NCI-H187 treated with DMSO at 0.1 percent for 48 hours (cell line): ENCODE results near the gene CRAT.

ENCODE experiments used
- DNase-seq: peaks from one replicate; lab custom pipeline; 2025; lab: John Stamatoyannopoulos, UW

The CRAT gene

DNA sequence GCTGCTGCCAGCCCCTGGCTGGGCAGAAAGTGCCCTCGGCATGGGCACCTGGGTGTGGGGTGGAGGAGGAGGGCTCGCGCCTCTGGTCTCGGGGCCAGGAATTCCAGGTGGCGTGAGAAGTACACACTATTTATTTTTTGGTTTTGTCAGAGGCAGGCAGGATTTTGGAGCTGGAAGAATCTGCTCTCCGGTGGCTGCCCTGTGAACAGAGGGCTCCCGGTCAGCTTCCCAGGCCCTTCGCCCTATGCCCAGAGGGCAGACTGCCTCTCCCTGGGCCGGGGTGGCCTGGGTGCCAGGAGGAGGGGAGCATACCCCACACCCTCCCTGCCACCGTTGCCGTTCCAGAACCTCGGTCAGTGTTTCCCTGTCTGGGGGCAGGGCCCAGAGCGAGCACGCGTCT lies 21.3 kb downstream of the CRAT start:
- DNase-seq, result no peak

- DNase-seq, result no peak
These were observed 26.5 kb downstream of the CRAT start for GRCh38 chr9:129084087-129084486.

DNA sequence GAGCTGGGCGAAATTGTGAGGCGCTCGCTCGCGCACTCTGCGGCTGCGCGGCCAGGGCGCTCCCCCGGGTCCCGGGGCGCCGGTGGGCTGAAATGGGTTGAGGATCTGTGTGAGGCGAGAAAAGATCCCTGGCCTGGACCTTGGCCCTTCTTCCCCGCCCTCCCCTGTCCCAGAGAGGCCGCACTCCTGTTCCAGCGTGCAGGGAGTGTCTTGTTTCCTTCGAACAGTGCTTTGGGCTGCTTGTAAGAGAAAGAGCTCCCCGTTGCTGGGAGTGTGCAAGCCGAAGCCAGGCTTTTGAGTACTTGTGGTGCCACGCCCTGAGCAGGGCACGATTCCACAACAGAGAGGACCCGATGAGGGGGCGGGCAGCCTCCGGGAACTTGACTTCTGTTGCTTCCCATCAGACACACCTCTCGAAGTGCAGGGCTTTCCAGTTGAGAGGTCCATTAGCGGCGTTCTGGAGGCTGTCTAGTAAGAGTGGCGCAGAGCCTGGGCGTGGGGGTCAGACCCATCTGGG lies 29.1 kb downstream of the CRAT start:
- no peak for DNase-seq

DNA sequence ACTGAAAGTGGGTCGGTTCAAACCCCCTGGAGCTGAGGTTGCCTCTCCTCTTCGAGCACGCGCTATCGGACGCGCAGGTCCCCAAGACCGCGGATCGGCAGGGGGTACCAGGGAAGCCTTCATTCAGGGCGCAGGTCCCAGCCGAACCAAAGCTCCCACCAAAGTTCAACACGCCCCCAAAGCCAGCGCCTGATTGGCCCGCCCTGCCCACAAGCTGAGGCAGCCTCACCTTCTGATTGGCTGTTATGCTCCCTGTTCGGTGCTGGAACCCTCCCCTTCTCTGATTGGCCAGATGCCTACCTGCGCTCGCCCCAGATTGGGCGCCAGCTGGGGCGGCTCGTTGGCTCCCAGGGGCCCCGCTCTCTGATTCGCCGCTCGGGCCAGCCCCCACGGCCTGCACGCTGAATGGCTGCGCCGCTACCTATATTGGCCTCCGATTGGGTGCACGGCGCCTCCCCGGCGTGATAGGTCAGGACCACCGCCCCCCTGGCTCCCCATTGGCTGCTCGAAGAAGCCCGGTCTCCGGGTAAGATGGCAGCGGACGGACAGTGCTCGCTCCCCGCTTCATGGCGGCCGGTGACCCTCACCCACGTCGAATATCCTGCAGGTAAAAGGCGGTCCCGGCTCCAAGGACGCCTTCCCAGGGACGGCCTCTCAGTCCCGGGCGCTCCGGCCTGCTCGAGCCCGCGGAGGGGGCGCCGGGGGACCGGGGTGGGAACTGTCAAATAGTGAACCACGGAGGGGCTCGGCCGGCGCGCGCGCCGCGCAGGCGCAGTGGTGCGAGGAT lies 29.8 kb downstream of the CRAT start, which contains the start of gene DOLPP1:
DOLPP1 (plus strand) TSS at position 511 of the 787 bp plus-strand sequence; CDS start at position 532, 21 bp downstream.
- DNase-seq, result peak; percentile 74

DNA sequence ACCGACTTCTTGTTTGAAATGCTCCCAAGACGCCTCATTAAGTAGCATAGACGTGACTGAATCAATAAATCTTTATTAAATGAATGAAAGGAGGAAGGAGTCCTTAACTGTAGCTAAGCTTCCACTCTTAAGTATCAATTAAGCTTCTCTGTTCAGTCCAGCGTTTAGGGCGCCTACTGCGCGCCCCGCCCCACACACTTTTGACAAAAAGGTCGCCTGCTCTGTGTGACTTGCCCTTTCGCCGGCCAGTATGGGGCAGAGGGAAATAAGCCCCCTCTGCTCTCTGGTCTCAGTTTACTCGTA lies 30.3 kb downstream of the CRAT start:
- no peak for DNase-seq

DNA sequence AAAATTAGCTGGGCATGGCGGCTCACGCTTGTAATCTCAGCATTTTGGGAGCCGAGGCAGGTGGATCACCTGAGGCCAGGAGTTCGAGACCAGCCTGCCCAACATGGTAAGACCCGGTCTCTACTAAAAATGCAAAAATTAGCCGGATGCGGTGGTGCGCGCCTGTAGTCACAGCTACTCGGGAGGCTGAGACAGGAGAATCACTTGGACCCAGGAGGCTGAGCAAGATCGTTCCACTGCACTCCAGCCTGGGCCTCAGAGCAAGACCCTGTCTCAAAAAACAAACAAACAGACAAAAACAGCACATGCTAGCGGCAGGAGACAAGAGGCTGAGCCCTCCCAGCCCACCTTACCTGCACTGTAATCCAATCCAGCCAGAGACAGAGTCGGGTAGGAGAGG lies 30.8 kb downstream of the CRAT start:
- DNase-seq, result no peak

DNA sequence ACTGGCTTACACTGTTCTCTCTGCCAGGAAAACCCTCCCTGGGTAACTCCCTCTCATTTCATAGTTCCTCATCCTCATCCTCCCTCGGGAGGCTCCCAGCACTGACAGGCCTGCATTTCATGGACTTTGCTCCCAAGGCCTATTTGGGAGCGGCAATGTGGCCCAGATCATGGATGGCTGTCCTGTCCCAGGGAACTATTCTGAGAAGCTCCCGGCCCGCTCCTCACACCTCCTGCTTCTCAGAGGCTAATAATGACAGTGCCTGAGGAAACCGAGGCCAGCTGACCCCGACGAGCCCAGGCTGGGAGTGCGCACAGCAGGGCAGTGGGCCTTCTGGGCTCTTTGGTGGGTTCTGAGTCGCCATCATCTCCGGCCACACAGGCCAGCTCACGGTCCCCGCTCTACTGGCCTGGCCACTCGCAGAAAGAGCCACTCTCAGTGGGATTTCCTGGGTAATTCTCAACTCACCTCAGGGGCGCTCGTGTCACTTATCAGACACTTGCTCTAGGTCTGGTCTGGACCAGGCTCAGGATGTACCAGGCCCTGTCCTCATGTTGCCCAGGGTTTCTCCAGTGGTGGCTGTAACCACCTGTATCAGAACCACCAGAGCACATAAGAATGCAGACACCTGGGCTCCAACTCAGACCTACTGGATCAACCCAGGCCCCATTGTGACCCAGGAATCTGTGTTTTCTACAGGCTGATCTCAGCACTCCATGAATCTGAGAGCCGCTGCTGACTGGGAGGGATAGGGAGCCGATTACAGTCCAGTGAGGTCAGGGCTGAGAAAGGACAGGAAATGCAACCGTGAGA lies 31.7 kb downstream of the CRAT start:
- DNase-seq, result no peak

DNA sequence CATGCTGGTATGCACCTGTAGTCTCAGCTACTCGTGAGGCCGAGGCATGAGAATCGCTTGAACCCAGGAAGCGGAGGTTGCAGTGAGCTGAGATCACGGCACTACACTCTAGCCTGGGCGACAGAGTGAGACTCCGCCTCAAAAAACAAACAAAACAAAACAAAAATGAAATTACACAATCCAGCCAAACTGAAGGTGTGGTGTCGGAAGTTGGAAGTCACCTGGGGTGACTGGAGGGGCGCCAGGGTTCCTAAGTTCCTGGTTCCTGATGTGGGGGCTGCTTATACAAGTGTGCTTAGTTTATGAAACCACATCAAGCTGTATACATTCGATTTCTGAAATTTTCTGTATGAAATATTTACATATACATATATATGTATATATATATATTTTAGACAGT lies 33.4 kb downstream of the CRAT start:
- DNase-seq, result no peak

DNA sequence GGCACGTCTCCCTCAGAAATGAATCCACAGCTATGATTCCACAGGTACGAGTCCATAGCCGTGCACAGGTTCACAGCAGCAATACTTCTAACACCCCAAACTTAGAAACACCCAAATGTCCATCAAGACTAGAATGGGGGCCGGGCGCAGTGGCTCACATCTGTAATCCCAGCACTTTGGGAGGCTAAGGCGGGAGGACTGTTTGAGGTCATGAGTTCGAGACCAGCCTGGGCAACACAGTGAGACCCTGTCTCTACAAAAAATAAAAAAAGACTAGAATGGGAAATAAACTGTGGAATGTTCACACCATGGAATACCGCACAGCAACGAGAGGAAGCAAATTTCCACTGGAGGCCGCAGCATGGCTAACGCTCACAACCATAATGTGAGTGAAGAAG lies 34.0 kb downstream of the CRAT start:
- DNase-seq, result no peak

DNA sequence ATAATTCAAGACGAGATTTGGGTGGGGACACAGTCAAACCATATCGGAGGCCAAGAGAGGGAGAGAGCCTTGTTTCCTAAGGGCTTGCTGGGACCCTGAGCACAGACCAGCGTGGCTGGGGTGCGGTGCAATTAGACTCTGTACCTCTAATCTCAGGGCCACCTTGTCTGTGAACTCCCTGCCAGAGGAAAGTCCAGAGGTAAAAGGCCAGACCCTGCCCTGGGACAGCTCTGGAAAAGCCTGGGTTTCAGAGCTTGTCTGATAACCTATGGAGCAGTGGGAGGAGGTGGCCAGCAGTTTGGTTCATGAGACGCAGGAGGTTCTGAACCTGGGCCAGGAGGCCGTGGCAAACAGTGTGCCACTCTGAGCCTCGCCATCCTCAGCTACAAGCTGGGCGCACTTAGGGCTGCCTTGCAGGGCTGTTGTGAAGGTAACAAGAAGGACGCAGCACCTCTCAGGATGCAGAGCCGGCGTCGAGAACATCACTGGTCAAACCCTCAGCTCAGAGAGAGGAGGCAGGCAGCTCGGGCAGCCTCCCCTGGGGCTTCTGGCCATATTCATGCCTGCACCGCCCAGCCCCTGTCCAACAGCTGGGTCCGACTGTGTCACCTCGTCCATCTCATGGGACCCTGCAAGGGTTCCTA lies 34.5 kb downstream of the CRAT start:
- DNase-seq, result no peak

GRCh38 chr9:129074106-129074505 lies 36.5 kb downstream of the CRAT start:
- DNase-seq, result no peak

DNA sequence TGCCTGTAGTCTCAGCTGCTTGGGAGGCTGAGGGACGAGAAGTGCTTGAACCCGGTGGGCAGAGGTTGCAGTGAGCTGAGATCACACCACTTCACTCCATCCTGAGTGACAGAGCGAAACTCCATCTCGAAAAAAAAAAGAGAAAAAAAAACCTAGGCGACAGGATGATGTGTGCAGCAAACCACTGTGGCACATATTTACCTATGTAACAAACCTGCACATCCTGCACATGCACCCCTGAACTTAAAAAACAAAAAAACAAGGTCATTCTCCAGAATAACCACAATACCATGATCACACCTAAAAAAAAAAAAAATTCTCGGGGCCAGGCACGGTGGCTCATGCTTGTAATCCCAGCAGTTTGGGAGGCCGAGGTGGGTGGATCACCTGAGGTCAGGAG lies 37.2 kb downstream of the CRAT start:
- no peak for DNase-seq

GRCh38 chr9:129072171-129072570 lies 38.4 kb downstream of the CRAT start:
- no peak for DNase-seq

DNA sequence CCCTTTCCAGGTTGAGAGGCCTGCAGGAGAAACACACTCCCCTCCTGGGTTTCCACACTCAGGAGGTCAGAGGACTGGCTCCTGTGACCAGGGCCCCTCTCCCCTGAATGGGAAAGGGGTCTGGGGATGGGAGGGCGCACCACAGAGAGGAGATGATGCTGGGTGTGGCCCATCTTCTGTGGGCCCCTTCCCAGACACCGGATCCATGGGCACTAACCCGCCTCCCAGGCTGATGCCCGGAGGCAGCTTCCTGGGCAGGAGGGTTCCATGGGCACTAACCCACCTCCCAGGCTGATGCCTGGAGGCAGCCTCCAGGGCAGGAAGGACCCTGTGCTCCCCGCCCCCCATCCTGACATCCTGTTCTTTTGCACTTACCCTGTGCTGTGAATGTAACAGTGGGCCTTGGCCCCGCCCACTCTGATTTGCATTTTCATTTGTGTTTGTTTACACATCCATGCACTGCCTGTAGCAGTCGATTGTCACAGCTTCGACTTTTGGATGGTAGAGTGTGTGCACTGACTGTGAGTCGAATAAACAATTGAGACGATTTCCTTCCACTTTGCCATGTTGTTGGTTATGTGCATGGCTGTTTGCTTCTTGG lies 39.0 kb downstream of the CRAT start:
- DNase-seq, result no peak

- DNase-seq, result no peak
These were observed 39.7 kb downstream of the CRAT start for GRCh38 chr9:129070696-129071525.

DNA sequence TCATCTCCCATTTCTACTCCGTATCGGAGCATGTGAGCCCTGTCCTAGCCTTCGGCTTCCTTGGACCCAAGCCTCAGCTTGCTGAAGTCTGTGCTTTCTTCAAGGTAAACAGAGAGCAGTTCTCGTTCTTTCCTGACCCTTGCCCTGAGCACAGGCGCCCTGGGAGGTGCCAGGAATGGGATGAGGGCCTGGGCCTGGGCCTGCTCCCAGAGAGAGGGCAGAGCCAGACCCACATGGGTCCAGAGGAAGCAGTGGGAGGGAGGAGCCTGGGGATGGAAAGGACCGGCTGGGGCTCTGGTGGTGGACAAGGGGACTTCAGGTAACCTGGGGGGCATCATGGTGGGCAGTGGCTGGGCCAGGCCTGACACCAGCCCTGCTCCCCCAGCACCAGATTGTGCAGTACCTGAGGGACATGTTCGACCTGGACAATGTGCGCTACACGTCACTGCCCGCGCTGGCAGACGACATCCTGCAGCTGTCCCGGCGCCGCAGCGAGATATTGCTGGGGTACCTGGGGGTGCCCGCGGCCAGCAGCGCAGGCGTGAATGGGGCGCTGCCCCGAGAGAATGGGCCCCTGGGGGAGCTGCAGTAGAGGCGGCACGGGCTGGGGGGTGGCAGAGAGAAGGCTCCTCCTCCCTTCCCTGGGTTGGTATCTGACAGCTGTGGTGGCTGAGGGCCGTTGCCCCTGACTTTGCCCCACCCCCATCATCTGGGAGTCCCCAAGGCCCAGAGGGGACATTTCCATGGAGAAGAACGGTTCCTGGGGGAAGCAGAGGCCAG lies 40.5 kb downstream of the CRAT start:
- DNase-seq, result no peak

DNA sequence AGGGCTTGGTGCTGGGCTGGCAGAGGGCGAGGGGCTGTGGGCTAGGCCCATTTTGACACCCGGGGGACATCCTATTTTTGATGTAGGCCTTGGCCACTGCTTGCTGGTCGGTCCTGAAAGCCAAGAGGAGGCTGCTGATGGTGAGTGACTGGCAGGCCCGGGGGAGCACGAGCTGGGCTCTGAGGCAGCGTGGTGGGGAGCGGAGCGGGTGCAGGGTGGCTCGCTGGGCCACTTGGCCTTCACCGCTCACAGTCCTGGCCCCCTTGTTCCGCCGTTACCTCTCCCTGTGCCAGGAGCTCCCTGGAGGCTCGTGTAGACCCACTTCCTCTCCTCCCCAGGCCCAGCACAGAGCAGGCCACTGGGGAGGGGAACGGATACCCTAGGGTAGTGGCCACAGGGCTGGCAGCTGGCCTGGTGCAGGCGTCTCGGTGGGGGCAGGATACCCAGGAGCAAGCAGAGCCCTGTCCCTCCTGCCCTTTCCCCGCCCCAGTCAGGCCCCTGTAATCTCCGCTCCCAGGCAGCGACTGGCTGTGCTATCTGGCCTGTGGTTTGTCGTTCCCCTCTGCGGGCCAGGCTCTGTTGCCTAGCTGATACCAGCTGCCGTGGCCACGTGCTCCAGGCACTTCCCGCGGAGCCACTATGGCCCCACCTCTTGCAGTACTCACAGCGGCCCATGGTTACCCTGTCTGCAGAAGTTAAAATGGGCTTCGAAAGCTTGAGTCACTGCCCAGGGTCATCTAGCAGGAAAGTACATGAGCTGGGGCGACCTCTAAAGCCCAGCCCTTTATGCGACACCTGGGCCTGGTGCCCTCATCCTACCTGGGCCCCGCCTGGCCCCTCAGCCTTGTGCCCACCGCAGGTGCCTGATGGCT lies 41.4 kb downstream of the CRAT start:
- no peak for DNase-seq

- no peak for DNase-seq
These were observed 42.5 kb downstream of the CRAT start for GRCh38 chr9:129068110-129068509.

GRCh38 chr9:129064499-129064908 lies 46.1 kb downstream of the CRAT start:
- DNase-seq, result no peak

- no peak for DNase-seq
These were observed 47.5 kb downstream of the CRAT start for GRCh38 chr9:129063061-129063460.
